ENCODE results near the gene AGPAT2.

AGPAT2 gene

GRCh38 chr9:136629001-136629878 is 58.0 kb downstream of the AGPAT2 start:
- DNase-seq (ENCODE audit: insufficient read length, low spot score) (no peak), FAIRE-seq (no peak)

- DNase-seq (ENCODE audit: insufficient read length, low spot score) (no peak), FAIRE-seq (no peak)
Observed at GRCh38 chr9:136628268-136628667, 59.0 kb downstream of the AGPAT2 start.

- DNase-seq (ENCODE audit: insufficient read length, low spot score) (no peak), FAIRE-seq (no peak)
Observed at GRCh38 chr9:136627703-136628102, 59.6 kb downstream of the AGPAT2 start.

- FAIRE-seq: no peak
- no peak for DNase-seq (ENCODE audit: insufficient read length, low spot score)
Observed at GRCh38 chr9:136626740-136627642, 60.3 kb downstream of the AGPAT2 start.

GRCh38 chr9:136626066-136626725 is 61.1 kb downstream of the AGPAT2 start:
- DNase-seq (ENCODE audit: insufficient read length, low spot score) (no peak), FAIRE-seq (no peak)

- DNase-seq (ENCODE audit: insufficient read length, low spot score) (no peak), FAIRE-seq (no peak)
Observed at GRCh38 chr9:136625101-136626065, 61.9 kb downstream of the AGPAT2 start.

- FAIRE-seq: no peak
- no peak for DNase-seq (ENCODE audit: insufficient read length, low spot score)
Observed at GRCh38 chr9:136624184-136624951, 62.9 kb downstream of the AGPAT2 start.

- DNase-seq (ENCODE audit: insufficient read length, low spot score) (no peak), FAIRE-seq (no peak)
Observed at GRCh38 chr9:136623842-136624183, 63.4 kb downstream of the AGPAT2 start.
